HG03378 (cell line): ENCODE measurements around the gene GEMIN4.
"Not testable (repeated sequence)": the region's sequence is repeated elsewhere in the genome, so short reads cannot be mapped to it uniquely, and the experiment has no call there.

ENCODE experiments used
- ATAC-seq: cut with Tn5 transposase; IDR thresholded peaks from one replicate; pipeline ENCODE4 v1.9.1; 2021; ENCODE audit warnings: mild to moderate bottlenecking, moderate library complexity; ENCODE audit not compliant: unreplicated experiment

The GEMIN4 gene

GRCh38 chr17:704111-704864 lies 47.8 kb downstream of the GEMIN4 start:
- no peak for ATAC-seq

GRCh38 chr17:703081-703875 lies 48.8 kb downstream of the GEMIN4 start:
- no peak for ATAC-seq

- ATAC-seq: no peak
These were observed 51.5 kb downstream of the GEMIN4 start for GRCh38 chr17:700504-701094.

- ATAC-seq: no peak
These were observed 52.7 kb downstream of the GEMIN4 start for GRCh38 chr17:699345-699744.

GRCh38 chr17:698096-698495 lies 54.0 kb downstream of the GEMIN4 start:
- ATAC-seq: not testable (repeated sequence)

GRCh38 chr17:697682-698081 lies 54.4 kb downstream of the GEMIN4 start:
- no peak for ATAC-seq

- no peak for ATAC-seq
These were observed 55.7 kb downstream of the GEMIN4 start for GRCh38 chr17:696369-696768.
